GM19455 (cell line): ENCODE results near the gene HSD17B11.
"Not testable (repeated sequence)": the region's sequence is repeated elsewhere in the genome, so short reads cannot be mapped to it uniquely, and the experiment has no call there.

Experiments used
- ATAC-seq: cut with Tn5 transposase; IDR thresholded peaks from one replicate; pipeline ENCODE4 v1.9.1; 2021; ENCODE audit not compliant: unreplicated experiment

HSD17B11 gene, protein sequence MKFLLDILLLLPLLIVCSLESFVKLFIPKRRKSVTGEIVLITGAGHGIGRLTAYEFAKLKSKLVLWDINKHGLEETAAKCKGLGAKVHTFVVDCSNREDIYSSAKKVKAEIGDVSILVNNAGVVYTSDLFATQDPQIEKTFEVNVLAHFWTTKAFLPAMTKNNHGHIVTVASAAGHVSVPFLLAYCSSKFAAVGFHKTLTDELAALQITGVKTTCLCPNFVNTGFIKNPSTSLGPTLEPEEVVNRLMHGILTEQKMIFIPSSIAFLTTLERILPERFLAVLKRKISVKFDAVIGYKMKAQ

DNA sequence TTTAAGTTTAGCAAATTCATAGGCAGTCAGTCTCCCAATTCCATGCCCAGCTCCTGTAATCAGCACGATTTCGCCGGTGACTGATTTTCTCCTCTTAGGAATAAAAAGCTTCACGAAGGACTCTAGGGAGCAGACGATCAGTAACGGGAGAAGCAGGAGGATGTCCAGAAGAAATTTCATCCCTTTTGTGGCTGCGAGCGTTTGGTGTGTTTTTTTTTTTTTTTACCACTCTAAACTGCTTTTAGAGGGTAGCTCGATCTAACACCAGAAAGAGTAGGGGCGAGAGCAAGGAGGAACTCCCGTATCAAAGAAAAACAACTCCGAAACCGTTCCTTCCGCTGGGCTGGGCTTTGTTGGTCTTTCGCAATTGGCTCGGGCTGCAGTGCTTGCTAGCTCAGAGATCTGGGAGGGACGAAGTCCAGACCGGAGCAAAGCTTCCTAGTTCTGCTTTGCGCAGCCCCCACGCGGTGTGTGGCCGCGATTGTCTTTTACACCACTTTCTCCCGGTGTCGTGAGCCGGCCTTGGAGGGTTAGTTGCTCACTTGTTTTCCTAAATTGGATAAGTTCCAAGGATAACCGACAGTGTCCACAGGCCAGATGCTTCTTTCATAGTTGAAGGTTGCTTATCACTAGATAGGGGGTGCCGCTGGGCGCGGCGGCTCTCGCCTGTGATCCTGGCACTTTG is at the start of gene HSD17B11:
HSD17B11 (minus strand) TSS at position 298 of the 685 bp plus-strand sequence; CDS start at position 180, 118 bp downstream.
- peak; percentile 99 for ATAC-seq

- no peak for ATAC-seq
Observed at GRCh38 chr4:87433342-87433741, 42.4 kb upstream of the HSD17B11 start.

GRCh38 chr4:87430038-87430437 is 39.0 kb upstream of the HSD17B11 start:
- no peak for ATAC-seq

DNA sequence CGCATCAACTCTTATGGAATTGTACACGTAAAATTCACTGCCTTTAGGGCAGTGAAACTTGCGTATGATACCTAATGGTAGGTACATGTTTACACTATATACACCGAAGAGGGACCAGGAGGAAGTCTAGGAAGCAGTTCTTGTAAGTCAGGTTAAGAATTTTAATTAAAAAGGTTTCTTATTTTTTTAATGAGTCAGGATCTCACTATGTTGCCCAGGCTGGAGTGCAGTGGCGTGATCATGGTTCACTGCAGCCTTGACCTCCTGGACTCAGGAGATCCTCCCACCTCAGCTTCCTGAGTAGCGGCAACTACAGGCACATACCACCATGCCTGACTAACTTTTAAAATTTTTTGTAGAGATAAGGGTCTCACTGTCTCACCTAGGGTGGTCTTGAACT is 38.0 kb upstream of the HSD17B11 start:
- no peak for ATAC-seq

DNA sequence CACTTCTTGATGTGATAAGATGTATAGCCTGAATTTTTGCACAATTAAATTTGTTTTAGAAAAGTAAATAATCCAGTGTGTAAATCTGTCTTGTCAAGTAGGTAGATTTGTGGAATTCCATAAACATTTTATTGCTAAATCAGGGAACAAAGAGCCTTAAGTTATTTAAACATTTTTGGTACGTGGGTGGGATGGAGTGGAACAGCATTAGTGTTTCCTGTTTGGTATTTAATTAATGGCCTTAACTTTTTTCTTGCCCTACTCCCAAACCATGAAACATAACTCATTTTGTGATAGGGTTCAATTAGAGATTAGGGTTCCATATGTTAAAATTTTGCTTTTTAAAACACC is 36.5 kb upstream of the HSD17B11 start:
- no peak for ATAC-seq

DNA sequence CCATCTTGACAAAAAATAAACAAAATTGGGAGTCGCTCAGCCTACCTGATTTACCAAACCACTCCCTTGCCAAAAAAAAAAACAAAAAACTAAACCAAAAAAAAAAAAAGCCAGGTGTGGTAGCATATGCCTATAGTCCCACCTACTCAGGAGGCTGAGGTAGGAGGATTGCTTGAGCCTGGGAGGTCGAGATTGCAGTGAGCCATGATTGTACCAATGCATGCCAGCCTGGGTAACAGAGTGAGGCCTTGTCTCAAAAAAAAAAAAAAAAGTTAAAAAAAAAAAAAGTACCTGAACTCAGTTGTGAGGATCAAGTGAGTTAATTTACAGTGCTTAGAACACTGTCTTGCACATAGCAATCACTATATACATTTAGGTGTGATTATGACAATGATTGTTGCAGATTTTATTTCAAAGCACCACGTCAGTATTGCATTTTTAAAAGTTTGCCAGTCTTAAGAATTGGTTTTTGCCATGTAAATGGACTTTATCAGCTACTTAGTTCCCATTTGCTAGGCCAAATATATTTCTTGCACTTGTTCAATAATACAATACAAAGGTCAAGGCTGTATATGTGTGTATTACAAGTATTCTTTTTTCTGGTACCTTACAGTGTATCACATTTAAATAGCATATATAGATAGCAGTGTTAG is 36.0 kb upstream of the HSD17B11 start:
- ATAC-seq, result no peak

DNA sequence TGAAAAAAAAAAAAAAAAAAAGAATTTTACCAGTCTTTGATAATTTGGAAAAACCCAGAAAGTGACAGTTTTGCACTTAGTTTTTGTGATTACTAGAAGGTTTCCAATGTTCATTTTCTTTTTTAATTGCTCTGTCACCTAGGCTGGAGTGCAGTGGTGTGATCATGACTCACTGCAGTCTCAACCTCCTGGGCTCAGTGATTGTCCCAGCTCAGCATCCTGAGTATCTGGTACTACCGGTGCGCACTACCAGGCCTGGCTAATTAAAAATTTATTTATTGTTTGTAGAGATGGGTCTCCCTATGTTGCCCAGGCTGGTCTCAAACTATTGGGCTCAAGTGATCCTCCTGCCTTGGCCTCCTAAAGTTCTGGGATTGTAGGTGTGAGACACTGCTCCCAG is 34.7 kb upstream of the HSD17B11 start:
- no peak for ATAC-seq

DNA sequence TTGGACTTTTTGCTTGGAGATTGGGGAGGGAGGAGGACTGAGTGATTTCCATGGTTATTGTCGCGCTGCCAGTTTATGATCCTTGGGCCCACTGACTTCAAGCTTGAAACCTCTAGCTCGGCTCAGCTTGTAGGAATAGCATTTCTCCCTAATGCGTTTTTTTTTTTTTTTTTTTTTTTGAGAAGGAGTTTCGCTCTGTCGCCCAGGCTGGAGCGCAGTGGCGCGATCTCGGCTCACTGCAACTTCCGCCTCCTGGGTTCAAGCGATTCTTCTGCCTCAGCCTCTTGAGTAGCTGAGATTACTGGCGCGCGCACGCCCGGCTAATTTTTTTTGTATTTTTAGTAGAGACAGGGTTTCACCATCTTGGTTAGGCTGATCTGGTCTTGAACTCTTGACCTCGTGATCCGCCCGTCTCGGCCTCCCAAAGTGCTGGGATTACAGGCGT is 33.1 kb upstream of the HSD17B11 start:
- ATAC-seq, result not testable (repeated sequence)

DNA sequence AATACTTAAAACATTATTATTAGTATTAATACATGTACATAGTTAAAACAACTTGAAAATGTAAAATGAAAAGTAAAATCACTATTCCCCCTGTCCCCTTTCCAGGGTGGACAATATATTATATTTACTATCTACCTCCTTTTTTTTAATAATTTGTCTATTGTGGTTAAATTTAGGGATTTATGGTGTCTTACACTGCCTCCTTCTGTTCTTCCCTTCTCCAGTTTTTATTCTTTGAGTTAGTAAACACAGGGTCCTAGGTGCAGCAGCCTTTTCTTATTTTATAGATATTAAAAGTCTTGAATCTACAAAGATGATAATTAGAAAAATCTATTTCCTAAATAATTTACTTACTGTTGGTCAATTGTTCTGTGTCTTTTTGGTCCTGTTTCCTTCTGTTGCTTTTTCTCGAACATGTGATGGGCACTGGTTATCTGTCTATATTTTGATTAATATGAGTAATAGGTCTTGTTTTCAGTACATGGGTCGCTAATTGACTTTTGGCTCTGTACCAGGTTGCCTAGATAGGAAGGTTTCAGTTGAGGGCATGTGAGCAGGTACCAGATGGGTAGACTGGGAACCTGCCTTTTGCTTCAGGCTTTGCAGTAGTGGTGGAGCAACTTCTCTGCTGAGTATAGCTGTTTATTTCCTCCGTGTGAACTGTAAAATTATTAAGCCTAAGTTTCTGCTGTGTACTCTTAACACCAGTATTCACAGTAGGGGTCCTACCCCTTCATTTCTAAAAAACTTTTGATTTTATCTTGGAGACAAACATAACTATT is 32.5 kb upstream of the HSD17B11 start:
- ATAC-seq, result no peak

DNA sequence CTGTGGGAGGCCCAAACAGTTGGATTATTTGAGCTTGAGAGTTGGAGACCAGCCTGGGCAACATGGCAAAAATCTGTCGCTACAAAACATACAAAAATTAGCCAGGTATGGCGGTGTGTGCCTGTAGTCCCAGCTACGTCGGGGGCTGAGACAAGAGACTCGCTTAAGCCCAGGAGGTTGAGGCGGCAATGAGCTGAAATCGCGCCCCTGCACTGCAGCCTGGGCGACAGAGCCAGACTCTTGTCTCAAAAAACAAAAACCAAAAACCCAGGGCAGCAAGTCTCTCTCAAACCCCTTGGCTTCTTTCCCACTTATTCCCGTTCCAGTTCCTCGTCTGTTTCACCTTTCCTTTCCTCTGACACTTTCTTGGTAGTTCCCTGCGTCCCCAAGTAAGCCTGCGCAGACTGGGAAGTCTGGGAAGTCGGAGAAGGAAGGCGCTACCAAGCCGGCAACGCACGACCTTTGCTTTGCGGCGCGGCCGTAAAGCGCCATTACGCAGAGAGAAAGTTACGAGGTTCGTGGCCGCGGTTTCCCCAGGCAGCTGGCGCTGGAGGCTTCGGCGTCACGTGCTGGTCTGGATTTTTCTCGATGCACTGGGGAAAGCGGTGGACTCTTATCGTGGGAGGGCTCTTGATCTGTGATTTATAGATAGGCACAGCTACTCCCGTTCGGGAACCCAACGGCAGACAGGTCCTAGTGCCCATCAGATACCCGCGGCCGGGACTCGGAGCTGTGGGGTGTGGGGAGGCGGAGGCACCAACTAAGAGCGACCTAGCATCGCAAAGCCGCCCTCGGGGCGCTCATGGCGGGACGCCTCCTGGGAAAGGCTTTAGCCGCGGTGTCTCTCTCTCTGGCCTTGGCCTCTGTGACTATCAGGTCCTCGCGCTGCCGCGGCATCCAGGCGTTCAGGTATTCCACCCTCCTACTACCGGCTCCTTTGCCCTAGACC is 31.4 kb upstream of the HSD17B11 start, which contains the start of gene NUDT9:
NUDT9 (plus strand) TSS at position 470 of the 949 bp plus-strand sequence; CDS start at position 803, 333 bp downstream.
- peak; percentile 86 for ATAC-seq

DNA sequence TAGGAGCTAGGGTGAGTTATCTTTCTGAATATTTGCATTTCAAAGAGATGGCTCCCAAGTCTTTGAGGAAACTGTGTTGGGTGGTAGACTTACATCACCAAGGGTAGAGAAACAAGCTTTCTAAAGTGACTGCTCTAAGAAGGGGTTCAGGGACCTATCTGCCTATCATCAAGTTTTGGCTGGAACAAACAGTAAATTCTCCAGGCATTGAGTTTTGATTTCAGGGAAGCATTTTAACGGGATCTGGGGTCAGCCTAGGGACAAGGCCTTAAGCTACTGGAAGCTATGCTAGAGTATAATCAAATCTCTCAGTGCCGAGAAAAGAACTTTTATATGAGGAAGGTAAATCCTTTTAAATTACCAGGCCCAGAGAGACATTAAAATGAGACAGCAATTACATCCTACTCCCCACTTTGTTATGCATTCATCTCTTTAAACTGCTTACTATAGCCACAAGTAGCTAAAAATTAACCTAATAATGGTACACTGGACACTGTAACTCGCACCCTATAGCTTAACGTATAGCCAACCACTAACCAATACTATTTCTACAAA is 29.4 kb upstream of the HSD17B11 start:
- no peak for ATAC-seq

- no peak for ATAC-seq
Observed at GRCh38 chr4:87419578-87420249, 28.7 kb upstream of the HSD17B11 start.

GRCh38 chr4:87418410-87418809 is 27.4 kb upstream of the HSD17B11 start:
- not testable (repeated sequence) for ATAC-seq

DNA sequence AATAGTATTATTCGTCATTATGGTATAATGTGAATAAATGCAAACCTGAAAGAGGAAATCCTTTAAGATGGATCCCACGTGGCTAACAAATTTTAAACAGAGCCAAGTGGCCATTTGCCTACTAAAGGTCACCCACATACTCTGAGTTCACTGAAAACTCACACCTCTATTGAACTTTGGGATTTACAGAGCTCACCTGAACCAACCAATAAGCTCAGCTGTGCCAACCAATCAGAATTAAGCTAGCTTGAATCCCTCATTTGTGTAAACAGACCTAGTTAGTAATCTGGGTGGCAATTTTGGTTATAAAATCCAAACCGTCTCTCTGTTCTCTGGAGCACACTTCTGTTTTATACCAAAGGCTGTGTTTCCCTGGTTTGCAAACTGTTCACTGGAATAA is 26.0 kb upstream of the HSD17B11 start:
- ATAC-seq, result no peak

DNA sequence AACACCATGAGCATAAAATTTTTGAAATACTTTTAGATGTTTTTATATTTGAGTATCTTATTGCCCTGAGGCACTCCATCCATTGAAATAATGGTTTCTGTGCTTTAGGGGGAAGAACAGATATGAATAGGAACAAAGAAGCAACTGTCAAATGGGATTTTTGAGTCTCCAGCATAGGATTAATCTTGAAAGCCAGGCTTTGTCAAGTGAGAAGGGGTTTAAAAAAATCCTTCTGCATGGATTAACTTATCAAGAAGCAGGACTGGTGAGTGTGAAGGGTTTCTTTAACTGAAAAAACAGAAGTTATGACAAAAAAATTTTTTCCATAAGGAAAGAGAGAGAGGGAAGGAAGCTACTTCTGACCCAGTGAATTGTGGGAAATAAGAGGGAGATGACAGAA is 23.8 kb upstream of the HSD17B11 start:
- no peak for ATAC-seq

DNA sequence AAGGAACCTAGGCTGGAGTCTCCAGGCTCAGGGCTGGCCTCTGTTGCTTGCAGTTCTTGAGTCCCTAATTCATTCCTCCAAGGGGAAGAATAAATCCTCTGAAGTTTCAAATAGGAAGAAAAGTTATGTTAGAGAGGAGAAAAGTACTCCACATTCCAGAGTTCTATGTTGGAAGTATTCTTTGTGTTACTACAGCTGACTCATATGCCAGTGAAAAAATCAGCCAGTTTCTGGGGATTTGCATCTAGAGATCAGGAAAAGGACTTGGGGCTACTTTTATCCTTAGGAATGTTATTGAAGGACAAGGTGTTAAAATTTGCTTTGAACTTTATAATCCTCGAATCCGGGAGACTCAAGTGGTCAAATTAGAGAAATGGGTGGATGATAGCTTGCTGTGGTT is 19.7 kb upstream of the HSD17B11 start:
- ATAC-seq, result no peak

DNA sequence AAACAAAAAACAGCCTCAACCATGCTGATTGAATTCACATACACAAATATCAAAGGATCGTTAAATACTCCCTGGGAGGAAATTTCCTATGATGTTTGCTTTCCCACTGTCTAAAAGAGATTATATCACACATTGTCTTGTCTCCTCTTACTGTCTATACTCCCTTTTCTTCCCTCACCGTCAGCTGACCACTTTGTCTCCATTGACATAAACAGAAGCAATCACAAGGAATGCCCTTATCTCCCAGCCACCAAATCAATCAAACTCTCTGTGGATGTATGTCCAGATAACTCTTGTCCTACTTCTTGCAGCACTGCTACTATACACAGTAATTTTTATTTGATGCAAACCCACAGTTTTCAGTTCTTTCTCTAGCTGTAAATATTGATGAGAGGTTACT is 19.2 kb upstream of the HSD17B11 start:
- ATAC-seq, result no peak

DNA sequence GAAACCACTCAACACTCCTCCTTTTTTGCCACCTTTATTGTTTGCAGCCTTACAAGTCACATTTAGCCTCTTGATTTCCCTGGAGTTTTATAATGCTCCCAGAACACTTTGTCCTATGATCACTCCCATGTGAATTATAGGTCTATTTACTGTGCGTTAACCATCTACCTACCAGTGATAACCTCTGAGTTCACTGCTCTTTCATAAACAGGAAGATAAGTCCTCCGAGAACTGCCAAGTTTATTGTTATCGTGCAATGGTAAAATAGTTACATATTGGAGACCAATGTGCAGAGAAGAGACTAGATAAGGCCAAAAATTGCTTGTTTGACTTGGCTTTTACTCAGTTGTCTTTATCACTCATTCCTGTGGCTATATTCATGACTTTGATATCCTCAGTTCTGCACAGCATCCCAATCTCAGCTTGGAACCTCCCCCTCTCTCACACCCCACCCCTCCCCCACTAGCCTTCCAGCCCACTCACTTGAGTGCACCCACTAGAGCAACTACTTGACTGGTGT is 18.5 kb upstream of the HSD17B11 start:
- no peak for ATAC-seq

GRCh38 chr4:87406902-87407301 is 15.9 kb upstream of the HSD17B11 start:
- ATAC-seq, result not testable (repeated sequence)
